Epidermal melanocyte (primary cell): ENCODE data around the gene RGS7.
"Not testable (repeated sequence)": the region's sequence is repeated elsewhere in the genome, so short reads cannot be mapped to it uniquely, and the experiment has no call there.

Experiments used
- DNase-seq: peaks from one replicate; pipeline ENCODE4 v3.0.0; 2011; ENCODE audit warnings: low spot score; ENCODE audit not compliant: insufficient read length

The RGS7 gene

GRCh38 chr1:241141646-241142045 is 215.4 kb downstream of the RGS7 start:
- not testable (repeated sequence) for DNase-seq

- DNase-seq: no peak
These were observed 216.3 kb downstream of the RGS7 start for GRCh38 chr1:241140670-241141069.

GRCh38 chr1:241139047-241139446 is 218.0 kb downstream of the RGS7 start:
- no peak for DNase-seq

GRCh38 chr1:241138248-241138647 is 218.8 kb downstream of the RGS7 start:
- no peak for DNase-seq

GRCh38 chr1:241136389-241136788 is 220.6 kb downstream of the RGS7 start:
- no peak for DNase-seq

GRCh38 chr1:241131636-241132194 is 225.3 kb downstream of the RGS7 start:
- DNase-seq: no peak

- no peak for DNase-seq
These were observed 226.1 kb downstream of the RGS7 start for GRCh38 chr1:241130881-241131280.

- DNase-seq: no peak
These were observed 227.6 kb downstream of the RGS7 start for GRCh38 chr1:241129207-241129960.

GRCh38 chr1:241125286-241125685 is 231.7 kb downstream of the RGS7 start:
- no peak for DNase-seq

GRCh38 chr1:241118049-241118448 is 239.0 kb downstream of the RGS7 start:
- no peak for DNase-seq

- no peak for DNase-seq
These were observed 241.2 kb downstream of the RGS7 start for GRCh38 chr1:241115784-241116183.

- DNase-seq: no peak
These were observed 242.2 kb downstream of the RGS7 start for GRCh38 chr1:241114699-241115233.

- DNase-seq: no peak
These were observed 243.4 kb downstream of the RGS7 start for GRCh38 chr1:241113557-241113956.

GRCh38 chr1:241109039-241109438 is 248.0 kb downstream of the RGS7 start:
- no peak for DNase-seq

- no peak for DNase-seq
These were observed 251.9 kb downstream of the RGS7 start for GRCh38 chr1:241105147-241105546.

- no peak for DNase-seq
These were observed 254.3 kb downstream of the RGS7 start for GRCh38 chr1:241102664-241103063.

GRCh38 chr1:241101622-241102021 is 255.4 kb downstream of the RGS7 start:
- DNase-seq: no peak

GRCh38 chr1:241097479-241097878 is 259.5 kb downstream of the RGS7 start:
- DNase-seq: no peak

- DNase-seq: no peak
These were observed 260.0 kb downstream of the RGS7 start for GRCh38 chr1:241096982-241097381.

- no peak for DNase-seq
These were observed 261.2 kb downstream of the RGS7 start for GRCh38 chr1:241095847-241096246.

- DNase-seq: no peak
These were observed 266.2 kb downstream of the RGS7 start for GRCh38 chr1:241090798-241091197.

- not testable (repeated sequence) for DNase-seq
These were observed 267.9 kb downstream of the RGS7 start for GRCh38 chr1:241089066-241089465.

GRCh38 chr1:241088075-241088474 is 268.9 kb downstream of the RGS7 start:
- DNase-seq: not testable (repeated sequence)
